MCF 10A (cell line): ENCODE measurements around the gene DMAP1. TPM values are rescaled to one million over a fixed set of nuclear protein-coding genes. Genes with fewer than 3 reads are reported as not detected.

Experiments used
- BruUV-seq: library from RNA; stranded (reverse); fragments of 400-500 nt; replicated peaks from 2 replicates; lab custom pipeline; 2021; lab: Mats Ljungman, UMichigan
- CTCF ChIA-PET: fragments of 300-600 bp; sonication (Branson Sonifier 250); formaldehyde crosslinking; extraction: SDS; loops from one replicate; lab custom pipeline; 2021; ENCODE audit warnings: antibody characterized with exemption, inconsistent platforms; lab: Yijun Ruan, JAX
- POLR2A ChIA-PET: fragments of 300-600, 350-650 bp; sonication (Branson Sonifier 250); formaldehyde crosslinking; extraction: SDS; loops from one replicate; lab custom pipeline; 2020; ENCODE audit warnings: antibody characterized with exemption, inconsistent platforms; lab: Yijun Ruan, JAX
- DNase-seq: peaks from one replicate; pipeline ENCODE4 v3.0.0-alpha.2; 2018; ENCODE audit not compliant: unreplicated experiment
- H3K27ac Mint-ChIP-seq: one replicate; pipeline ENCODE4 v1.8.0; 2022; ENCODE audit warnings: mild to moderate bottlenecking, low read depth, mixed read lengths; ENCODE audit not compliant: unreplicated experiment
- H3K27me3 Mint-ChIP-seq: one replicate; pipeline ENCODE4 v1.8.0; 2022; ENCODE audit warnings: mixed read lengths; ENCODE audit not compliant: insufficient read depth, unreplicated experiment
- H3K36me3 Mint-ChIP-seq: one replicate; pipeline ENCODE4 v1.8.0; 2022; ENCODE audit warnings: mild to moderate bottlenecking, moderate library complexity, mixed read lengths; ENCODE audit not compliant: insufficient read depth, unreplicated experiment
- H3K4me1 Mint-ChIP-seq: one replicate; pipeline ENCODE4 v1.8.0; 2022; ENCODE audit warnings: mixed read lengths; ENCODE audit not compliant: insufficient read depth, unreplicated experiment
- H3K4me3 Mint-ChIP-seq: one replicate; pipeline ENCODE4 v1.8.0; 2022; ENCODE audit warnings: mild to moderate bottlenecking, moderate library complexity, mixed read lengths; ENCODE audit not compliant: unreplicated experiment
- H3K9me3 Mint-ChIP-seq: one replicate; pipeline ENCODE4 v1.8.0; 2022; ENCODE audit warnings: mixed read lengths; ENCODE audit not compliant: unreplicated experiment
- CTCF ChIP-seq: fragments of 200-600 bp; IDR thresholded peaks from one replicate; pipeline ENCODE4 v1.8.0; 2022; ENCODE audit warnings: antibody characterized with exemption, mild to moderate bottlenecking; ENCODE audit not compliant: unreplicated experiment
- intact Hi-C: fragments of 100-400 bp; cut with micrococcal nuclease; formaldehyde crosslinking; loops from 2 replicates; pipeline ENCODE4 v1.14.1; 2022
- total RNA-seq: library from RNA; stranded (reverse); gene quantifications from 2 replicates; pipeline ENCODE4 v1.2.3, GENCODE V29; 2022

Gene DMAP1
- total RNA-seq, 1 experiment from 2014 or later, result 36.6 TPM

GRCh38 chr1:44262816-44263567, 49.7 kb downstream of the DMAP1 start:
- intact Hi-C loops, result no loop called here
- Mint-ChIP-seq H3K27me3 (no peaks in the 10 kb centered on the region), H3K4me1 (peaks cover 11% of the 10 kb centered on the region), H3K36me3 (peaks cover 23% of the 10 kb centered on the region), H3K4me3 (no peak overlapping the region), H3K9me3 (no peaks in the 10 kb centered on the region), H3K27ac (peak overlapping the region; percentile 37)
- no TSS peak for BruUV-seq
- ChIA-PET CTCF (interaction anchor here (0.7 kb wide), 1 partner anchor 13 kb away, joined by 3 read pairs; no protein-coding TSS in a partner anchor), POLR2A (interaction anchor here (0.7 kb wide), 1 partner anchor 37 kb away, joined by 3 read pairs; no protein-coding TSS in a partner anchor)
- no peak for TF ChIP-seq CTCF
- no peak for DNase-seq

- H3K4me1 Mint-ChIP-seq, result peaks cover 11% of the 10 kb centered on the region
- CTCF ChIA-PET, result interaction anchor here (0.7 kb wide), 1 partner anchor 12 kb away, joined by 3 read pairs; no protein-coding TSS in a partner anchor
- no peak for TF ChIP-seq CTCF
- peak overlapping the region; percentile 37 for H3K27ac Mint-ChIP-seq
- intact Hi-C loops, result no loop called here
- no peaks in the 10 kb centered on the region for H3K9me3 Mint-ChIP-seq
- POLR2A ChIA-PET, result interaction anchor here (0.7 kb wide), 1 partner anchor 28 kb away, joined by 3 read pairs; no protein-coding TSS in a partner anchor
- peaks cover 30% of the 10 kb centered on the region for H3K36me3 Mint-ChIP-seq
- BruUV-seq, result no TSS peak
- no peaks in the 10 kb centered on the region for H3K27me3 Mint-ChIP-seq
- DNase-seq, result no peak
- H3K4me3 Mint-ChIP-seq, result no peak overlapping the region
Observed at GRCh38 chr1:44263568-44264450, 50.5 kb downstream of the DMAP1 start.

GRCh38 chr1:44264451-44264771, 51.1 kb downstream of the DMAP1 start:
- peaks cover 34% of the 10 kb centered on the region for H3K36me3 Mint-ChIP-seq
- no peak overlapping the region for H3K4me3 Mint-ChIP-seq
- DNase-seq, result no peak
- POLR2A ChIA-PET, result no interaction called here
- no peak overlapping the region for H3K27ac Mint-ChIP-seq
- H3K27me3 Mint-ChIP-seq, result no peaks in the 10 kb centered on the region
- no peaks in the 10 kb centered on the region for H3K9me3 Mint-ChIP-seq
- H3K4me1 Mint-ChIP-seq, result peaks cover 11% of the 10 kb centered on the region
- CTCF ChIA-PET, result no interaction called here
- no TSS peak for BruUV-seq
- no peak for TF ChIP-seq CTCF
- intact Hi-C loops, result no loop called here
